GM19397 (cell line): ENCODE results near the gene SH3GL1.
A peak's percentile ranks its signal among the peaks of the same experiment; 100 is the strongest.

Experiments
- ATAC-seq: cut with Tn5 transposase; IDR thresholded peaks from one replicate; pipeline ENCODE4 v1.9.1; 2021; ENCODE audit warnings: mild to moderate bottlenecking, moderate library complexity; ENCODE audit not compliant: unreplicated experiment

Gene SH3GL1

GRCh38 chr19:4376991-4377781, 23.2 kb downstream of the SH3GL1 start:
- ATAC-seq = no peak

- ATAC-seq = no peak
Measured at GRCh38 chr19:4376671-4376990, 23.7 kb downstream of the SH3GL1 start.

GRCh38 chr19:4376028-4376670, 24.2 kb downstream of the SH3GL1 start:
- no peak for ATAC-seq

GRCh38 chr19:4375164-4376027, 25.0 kb downstream of the SH3GL1 start:
- no peak for ATAC-seq

GRCh38 chr19:4374498-4375163, 25.7 kb downstream of the SH3GL1 start:
- no peak for ATAC-seq

GRCh38 chr19:4373601-4374497, 26.5 kb downstream of the SH3GL1 start:
- ATAC-seq = no peak

GRCh38 chr19:4373013-4373367, 27.4 kb downstream of the SH3GL1 start:
- no peak for ATAC-seq

- ATAC-seq = no peak
Measured at GRCh38 chr19:4372165-4373012, 28.0 kb downstream of the SH3GL1 start.

GRCh38 chr19:4371247-4372164, 28.8 kb downstream of the SH3GL1 start:
- ATAC-seq = no peak

- ATAC-seq = no peak
Measured at GRCh38 chr19:4370418-4371041, 29.8 kb downstream of the SH3GL1 start.

- ATAC-seq = peak; percentile 33
Measured at GRCh38 chr19:4369888-4370260, 30.5 kb downstream of the SH3GL1 start.

GRCh38 chr19:4369109-4369887, 31.0 kb downstream of the SH3GL1 start:
- peak; percentile 43 for ATAC-seq

- no peak for ATAC-seq
Measured at GRCh38 chr19:4368128-4368820, 32.1 kb downstream of the SH3GL1 start.

- ATAC-seq = no peak
Measured at GRCh38 chr19:4367781-4368127, 32.6 kb downstream of the SH3GL1 start.

GRCh38 chr19:4367336-4367723, 33.0 kb downstream of the SH3GL1 start:
- no peak for ATAC-seq

GRCh38 chr19:4366666-4367335, 33.5 kb downstream of the SH3GL1 start:
- ATAC-seq = no peak
